SJCRH30 (cell line): ENCODE data around the gene LILRB5. TPM values are rescaled to one million over a fixed set of nuclear protein-coding genes. Genes with fewer than 3 reads are reported as not detected.
A peak's percentile ranks its signal among the peaks of the same experiment; 100 is the strongest.
"Not testable (repeated sequence)": the region's sequence is repeated elsewhere in the genome, so short reads cannot be mapped to it uniquely, and the experiment has no call there.

Experiments
- DNase-seq, 2 experiments: peaks; one replicate each; pipeline ENCODE4 v3.0.0-alpha.2; 2015 to 2020
- H3K27ac ChIP-seq: fragments of 250-450 bp; sonication (Bioruptor Pico); 2 replicates; pipeline ENCODE4 v1.5.1; 2020; ENCODE audit warnings: mild to moderate bottlenecking, moderate library complexity
- H3K27me3 ChIP-seq: fragments of 250-450 bp; sonication (Bioruptor Pico); 2 replicates; pipeline ENCODE4 v1.5.1; 2020; ENCODE audit warnings: mild to moderate bottlenecking, moderate library complexity
- H3K36me3 ChIP-seq: fragments of 250-450 bp; sonication (Bioruptor Pico); 2 replicates; pipeline ENCODE4 v1.5.1; 2020; ENCODE audit warnings: mild to moderate bottlenecking, moderate library complexity
- H3K4me1 ChIP-seq: fragments of 250-450 bp; sonication (Bioruptor Pico); 2 replicates; pipeline ENCODE4 v1.5.1; 2020; ENCODE audit warnings: mild to moderate bottlenecking, moderate library complexity
- H3K4me3 ChIP-seq: fragments of 250-450 bp; sonication (Bioruptor Pico); 2 replicates; pipeline ENCODE4 v1.5.1; 2020; ENCODE audit warnings: mild to moderate bottlenecking, moderate library complexity
- H3K9me3 ChIP-seq: fragments of 250-450 bp; sonication (Bioruptor Pico); replicated peaks from 2 replicates; pipeline ENCODE4 v1.5.1; 2020; ENCODE audit warnings: mild to moderate bottlenecking, moderate library complexity
- total RNA-seq: library from RNA; depleted of rRNA; stranded (reverse); fragments of >200 nt; shearing (Covaris generic); gene quantifications from 2 replicates; pipeline ENCODE4 v1.2.3, GENCODE V29; 2014

The LILRB5 gene
- total RNA-seq, 1 experiment from 2014 or later: 0.02 TPM

DNA sequence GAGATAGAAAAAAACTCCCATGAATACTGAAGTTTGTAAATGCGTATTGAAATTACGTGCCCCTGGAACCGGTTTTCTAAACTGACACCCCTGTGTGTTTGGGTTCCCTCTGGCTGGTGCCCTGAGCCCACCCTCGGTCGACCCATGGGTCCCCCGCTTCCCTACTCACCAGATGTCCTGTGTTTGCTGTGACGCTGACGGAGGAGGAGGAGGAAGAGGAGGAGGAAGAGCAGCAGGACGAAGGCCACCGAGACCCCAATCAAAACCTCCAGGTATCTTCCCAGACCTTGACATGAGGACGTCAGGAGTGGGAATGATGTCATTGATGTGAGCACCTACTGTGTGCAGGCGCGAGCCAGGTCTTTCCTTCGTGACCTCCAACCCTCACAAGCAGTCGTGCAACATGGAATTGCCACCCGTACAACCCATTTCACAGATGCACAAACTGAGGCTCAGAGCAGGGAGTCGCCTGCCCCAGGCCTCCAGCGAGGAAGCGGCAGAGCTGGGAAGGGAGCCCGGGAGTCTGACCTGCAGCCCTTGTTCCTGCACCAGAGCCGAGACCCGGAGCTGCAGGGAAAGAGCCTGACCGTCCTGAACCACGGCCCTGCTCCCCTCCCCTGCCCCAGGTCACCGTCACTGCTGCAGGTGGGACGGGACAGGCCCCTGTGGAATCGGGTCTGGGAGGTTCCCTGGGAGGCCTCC is 38.0 kb downstream of the LILRB5 start:
- Histone ChIP-seq H3K4me3 (no peak overlapping the region), H3K27me3 (no peaks in the 10 kb centered on the region), H3K9me3 (no peaks in the 10 kb centered on the region), H3K4me1 (peaks cover 7% of the 10 kb centered on the region; the same call in 1 of the 2 replicates), H3K27ac (no peak overlapping the region), H3K36me3 (no peaks in the 10 kb centered on the region)
- no peak for DNase-seq

DNA sequence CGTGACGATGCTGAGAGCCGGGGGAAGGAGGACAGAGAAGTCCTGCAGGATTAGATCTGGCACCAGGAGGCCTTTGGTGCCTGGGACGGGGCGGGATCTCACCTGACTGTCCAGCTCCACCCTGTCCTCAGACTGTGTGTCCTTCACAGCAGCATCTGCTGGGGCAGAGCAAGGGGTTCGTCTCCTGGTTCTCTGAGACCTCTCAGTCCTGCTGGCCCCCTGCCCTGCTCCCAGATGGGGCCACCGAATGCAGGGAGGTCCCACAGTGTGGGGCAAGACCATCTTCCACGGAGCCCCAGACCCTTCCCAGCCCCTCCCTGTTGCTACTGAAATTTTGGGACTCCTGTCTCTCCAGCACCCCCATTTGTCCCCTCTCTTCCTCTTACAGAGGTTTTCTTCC is 38.8 kb downstream of the LILRB5 start:
- H3K36me3 ChIP-seq: no peaks in the 10 kb centered on the region
- no peak overlapping the region for H3K4me3 ChIP-seq
- H3K27me3 ChIP-seq: no peaks in the 10 kb centered on the region
- peak overlapping the region; percentile 39 for H3K27ac ChIP-seq
- no peaks in the 10 kb centered on the region for H3K9me3 ChIP-seq
- no peak for DNase-seq
- H3K4me1 ChIP-seq: peaks cover 7% of the 10 kb centered on the region; the same call in 1 of the 2 replicates

DNA sequence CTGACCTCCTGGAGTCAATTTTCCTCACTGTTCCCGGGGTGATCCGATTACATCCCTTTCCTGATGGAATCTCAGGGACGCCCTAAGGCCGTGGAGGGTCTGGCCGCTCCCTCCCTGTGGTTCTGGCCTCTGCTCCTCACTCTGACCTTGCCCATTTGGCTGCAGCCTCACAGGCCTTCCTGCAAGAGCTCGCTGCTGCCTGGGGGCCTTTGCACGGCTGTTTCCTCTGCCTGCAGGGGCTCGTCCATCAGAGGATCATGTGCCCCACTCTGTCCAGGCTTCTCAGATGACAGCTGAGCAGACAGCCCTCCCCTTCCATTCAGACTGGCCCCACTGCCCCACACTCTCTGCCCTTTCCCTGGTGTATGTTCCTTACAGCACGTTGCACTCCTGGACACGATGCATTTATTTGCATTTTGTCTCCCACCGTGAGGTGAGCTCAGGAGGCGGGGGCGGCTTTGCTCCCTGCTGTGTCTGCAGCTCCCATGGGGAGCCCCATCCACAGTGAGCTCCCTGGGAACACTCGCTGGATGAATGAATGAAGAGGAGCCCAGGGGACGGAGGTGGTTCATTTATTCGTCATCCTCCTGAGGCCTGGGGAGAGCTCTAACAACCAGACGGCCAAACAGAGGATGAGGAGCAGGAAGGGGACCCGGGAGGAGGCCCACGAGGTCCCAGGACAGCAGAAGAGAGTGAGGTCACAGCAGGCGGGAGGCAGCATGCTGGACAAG is 39.4 kb downstream of the LILRB5 start:
- H3K27ac ChIP-seq: peak overlapping the region; percentile 39; the same call in 1 of the 2 replicates
- not testable (repeated sequence) for H3K9me3 ChIP-seq, H3K4me3 ChIP-seq, H3K27me3 ChIP-seq, H3K4me1 ChIP-seq, H3K36me3 ChIP-seq
- peak; percentile 75 to 80 for DNase-seq

DNA sequence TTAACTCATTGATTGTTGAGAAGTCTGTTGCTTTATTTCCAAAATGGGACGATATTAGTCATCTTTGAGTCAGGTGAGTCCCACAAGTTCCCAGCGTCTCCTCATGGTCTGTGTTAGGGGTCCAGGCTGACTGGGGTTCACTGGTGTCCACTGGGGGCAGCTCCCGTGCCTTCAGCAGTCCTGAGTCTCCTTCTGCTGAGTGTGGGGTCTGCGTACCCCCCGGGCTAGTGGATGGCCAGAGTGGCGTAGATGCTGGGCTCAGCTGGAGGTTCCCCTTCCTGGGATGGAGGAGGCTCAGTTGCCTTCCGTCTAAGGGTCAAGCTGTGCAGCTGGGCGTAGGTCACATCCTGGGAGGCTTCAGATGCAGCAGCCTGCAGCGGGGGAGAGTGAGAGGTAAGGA is 40.2 kb downstream of the LILRB5 start:
- Histone ChIP-seq H3K36me3 (no peaks in the 10 kb centered on the region), H3K27ac (no peak overlapping the region), H3K27me3 (no peaks in the 10 kb centered on the region), H3K4me3 (no peak overlapping the region), H3K4me1 (peaks cover 7% of the 10 kb centered on the region; the same call in 1 of the 2 replicates), H3K9me3 (no peaks in the 10 kb centered on the region)
- DNase-seq: no peak

DNA sequence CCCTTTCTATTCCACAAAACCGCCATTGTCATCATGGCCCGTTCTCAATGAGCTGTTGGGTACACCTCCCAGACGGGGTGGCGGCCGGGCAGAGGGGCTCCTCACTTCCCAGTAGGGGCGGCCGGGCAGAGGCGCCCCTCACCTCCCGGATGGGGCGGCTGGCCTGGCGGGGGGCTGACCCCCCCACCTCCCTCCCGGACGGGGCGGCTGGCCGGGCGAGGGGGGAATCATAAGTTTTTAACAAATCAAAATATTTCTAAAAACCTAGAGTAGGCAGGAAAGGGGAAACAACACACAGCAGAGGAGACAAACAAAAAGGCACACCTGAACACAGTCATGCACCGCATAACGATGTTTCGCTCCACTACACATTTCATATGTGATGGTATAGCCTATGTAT is 42.3 kb downstream of the LILRB5 start:
- DNase-seq, H3K27me3 ChIP-seq, H3K27ac ChIP-seq, H3K9me3 ChIP-seq, H3K36me3 ChIP-seq, H3K4me3 ChIP-seq: not testable (repeated sequence)
- peaks cover 15% of the 10 kb centered on the region for H3K4me1 ChIP-seq

DNA sequence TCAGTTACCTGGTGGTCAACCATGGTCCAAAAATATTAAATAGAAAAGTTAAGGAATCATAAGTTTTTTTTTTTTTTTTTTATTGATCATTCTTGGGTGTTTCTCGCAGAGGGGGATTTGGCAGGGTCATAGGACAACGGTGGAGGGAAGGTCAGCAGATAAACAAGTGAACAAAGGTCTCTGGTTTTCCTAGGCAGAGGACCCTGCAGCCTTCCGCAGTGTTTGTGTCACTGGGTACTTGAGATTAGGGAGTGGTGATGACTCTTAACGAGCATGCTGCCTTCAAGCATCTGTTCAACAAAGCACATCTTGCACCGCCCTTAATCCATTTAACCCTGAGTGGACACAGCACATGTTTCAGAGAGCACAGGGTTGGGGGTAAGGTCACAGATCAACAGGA is 42.9 kb downstream of the LILRB5 start:
- H3K27ac ChIP-seq, H3K36me3 ChIP-seq, H3K9me3 ChIP-seq, H3K27me3 ChIP-seq, H3K4me3 ChIP-seq, DNase-seq: not testable (repeated sequence)
- peaks cover 20% of the 10 kb centered on the region for H3K4me1 ChIP-seq

DNA sequence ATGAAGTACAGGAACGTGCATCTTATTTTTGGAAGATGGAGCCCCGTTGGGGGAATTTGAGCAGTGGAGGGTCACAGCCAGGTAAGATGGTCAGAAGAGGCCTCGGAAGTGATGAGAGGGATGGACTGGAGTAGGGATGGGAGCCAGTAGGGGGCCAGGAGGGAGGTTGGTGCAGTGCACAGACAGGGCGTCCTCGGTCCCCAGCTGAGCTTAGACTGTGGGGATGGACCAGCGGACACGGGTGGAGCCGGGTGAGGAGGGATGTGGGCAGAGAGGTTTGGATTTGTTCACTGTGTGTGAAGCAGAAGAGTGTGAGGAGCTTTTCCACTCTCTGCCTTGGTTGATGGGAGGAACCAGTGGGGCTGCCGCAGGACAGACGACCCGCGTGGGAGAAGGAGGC is 45.8 kb downstream of the LILRB5 start:
- H3K27ac ChIP-seq: no peak overlapping the region
- DNase-seq: no peak
- H3K27me3 ChIP-seq: no peaks in the 10 kb centered on the region
- H3K4me1 ChIP-seq: peaks cover 43% of the 10 kb centered on the region
- no peak overlapping the region for H3K4me3 ChIP-seq
- no peaks in the 10 kb centered on the region for H3K9me3 ChIP-seq
- peaks cover 21% of the 10 kb centered on the region for H3K36me3 ChIP-seq

DNA sequence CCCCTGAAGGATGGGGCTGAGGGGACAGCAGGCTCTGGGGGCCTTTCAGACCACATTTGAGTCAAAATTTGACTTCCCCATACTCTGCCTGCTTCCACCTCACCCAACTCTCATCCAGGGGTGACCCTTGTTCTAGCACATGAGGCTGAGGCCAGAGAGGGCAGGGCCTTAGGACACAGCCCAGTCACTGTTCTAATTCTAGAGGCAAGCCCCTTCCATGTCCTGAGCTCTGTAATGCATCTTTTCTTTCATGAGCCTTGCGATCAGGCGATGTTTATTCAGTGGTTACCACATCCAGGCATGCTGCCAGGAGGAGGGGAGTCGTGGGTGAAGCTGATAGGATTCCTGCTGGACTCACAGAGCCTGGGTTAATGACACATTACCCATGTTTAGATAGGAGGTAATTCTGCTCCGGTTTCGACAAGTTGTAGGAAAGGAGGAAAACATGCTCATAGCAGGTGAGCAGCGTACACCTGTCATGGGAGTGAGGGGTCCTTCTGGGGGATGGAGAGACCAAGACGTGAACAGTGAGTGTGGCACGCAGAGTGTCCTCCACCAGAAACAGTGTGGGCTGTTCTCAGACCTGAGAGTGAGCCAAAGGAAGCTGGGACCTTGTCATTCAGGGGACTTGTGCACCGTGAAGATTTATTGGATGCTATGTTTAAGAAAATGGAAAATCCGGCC is 47.1 kb downstream of the LILRB5 start:
- Histone ChIP-seq H3K9me3 (no peaks in the 10 kb centered on the region), H3K27ac (peak overlapping the region; percentile 54), H3K4me3 (no peak overlapping the region), H3K4me1 (peaks cover 56% of the 10 kb centered on the region), H3K27me3 (no peaks in the 10 kb centered on the region), H3K36me3 (peaks cover 34% of the 10 kb centered on the region)
- DNase-seq: peak; percentile 95 to 98

DNA sequence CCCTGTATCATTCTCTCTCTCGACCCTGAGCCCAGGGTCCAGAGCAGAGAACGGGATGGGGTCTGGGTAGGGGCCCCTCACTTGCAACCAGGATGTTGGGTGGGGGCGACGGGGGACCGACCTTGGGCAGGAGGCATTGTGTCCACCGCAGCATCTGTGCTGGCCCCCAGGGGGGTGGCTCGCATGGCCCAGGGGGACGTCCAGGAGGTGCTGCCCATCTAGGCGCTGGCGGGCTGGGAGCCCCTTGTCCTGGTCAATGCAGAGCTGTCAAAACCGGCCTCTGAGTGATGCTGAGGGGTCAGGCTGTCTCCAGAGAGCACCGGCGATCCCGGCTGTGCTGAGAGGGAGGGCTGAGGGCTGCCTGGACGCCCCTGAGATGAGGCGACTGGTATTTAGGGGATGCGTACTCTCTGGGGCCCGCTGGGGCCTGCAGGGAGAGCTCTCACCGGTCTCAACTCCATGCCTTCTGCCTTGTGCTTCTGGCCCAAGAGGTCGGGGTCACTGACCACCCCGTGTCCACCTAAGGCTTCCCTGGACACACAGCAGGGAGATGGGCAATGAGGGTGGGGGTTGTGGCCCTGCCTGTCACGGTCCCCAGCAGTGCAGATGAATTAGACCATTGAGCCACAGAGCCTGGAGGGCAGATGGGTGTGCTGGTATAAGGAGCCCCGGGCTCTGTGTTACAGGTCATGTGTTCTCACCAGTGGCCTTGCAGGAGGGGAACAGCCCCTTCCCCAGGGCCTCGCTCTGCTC is 47.8 kb downstream of the LILRB5 start:
- H3K4me1 ChIP-seq: peaks cover 61% of the 10 kb centered on the region
- no peak overlapping the region for H3K4me3 ChIP-seq
- no peaks in the 10 kb centered on the region for H3K27me3 ChIP-seq
- H3K36me3 ChIP-seq: peaks cover 41% of the 10 kb centered on the region
- no peaks in the 10 kb centered on the region for H3K9me3 ChIP-seq
- peak; percentile 53 to 61 for DNase-seq
- peak overlapping the region; percentile 54 for H3K27ac ChIP-seq

DNA sequence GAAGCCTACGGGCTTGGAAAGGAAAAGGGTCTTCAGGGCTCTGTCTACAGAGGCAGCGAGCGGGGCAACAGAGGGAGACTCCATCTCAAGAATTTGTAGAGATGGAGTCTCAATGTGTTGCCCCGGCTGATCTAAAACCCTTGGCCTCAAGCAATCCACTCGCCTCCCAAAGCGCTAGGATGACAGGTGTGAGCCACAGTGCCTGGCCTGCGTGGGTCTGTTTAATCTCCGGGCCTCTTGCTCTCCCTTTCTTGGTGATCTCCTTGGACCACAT is 48.4 kb downstream of the LILRB5 start:
- DNase-seq: peak; percentile 63 to 81
- H3K4me1 ChIP-seq: peaks cover 65% of the 10 kb centered on the region
- no peak overlapping the region for H3K4me3 ChIP-seq
- H3K36me3 ChIP-seq: peaks cover 46% of the 10 kb centered on the region
- H3K27ac ChIP-seq: peak overlapping the region; percentile 54
- no peaks in the 10 kb centered on the region for H3K27me3 ChIP-seq
- H3K9me3 ChIP-seq: no peaks in the 10 kb centered on the region

DNA sequence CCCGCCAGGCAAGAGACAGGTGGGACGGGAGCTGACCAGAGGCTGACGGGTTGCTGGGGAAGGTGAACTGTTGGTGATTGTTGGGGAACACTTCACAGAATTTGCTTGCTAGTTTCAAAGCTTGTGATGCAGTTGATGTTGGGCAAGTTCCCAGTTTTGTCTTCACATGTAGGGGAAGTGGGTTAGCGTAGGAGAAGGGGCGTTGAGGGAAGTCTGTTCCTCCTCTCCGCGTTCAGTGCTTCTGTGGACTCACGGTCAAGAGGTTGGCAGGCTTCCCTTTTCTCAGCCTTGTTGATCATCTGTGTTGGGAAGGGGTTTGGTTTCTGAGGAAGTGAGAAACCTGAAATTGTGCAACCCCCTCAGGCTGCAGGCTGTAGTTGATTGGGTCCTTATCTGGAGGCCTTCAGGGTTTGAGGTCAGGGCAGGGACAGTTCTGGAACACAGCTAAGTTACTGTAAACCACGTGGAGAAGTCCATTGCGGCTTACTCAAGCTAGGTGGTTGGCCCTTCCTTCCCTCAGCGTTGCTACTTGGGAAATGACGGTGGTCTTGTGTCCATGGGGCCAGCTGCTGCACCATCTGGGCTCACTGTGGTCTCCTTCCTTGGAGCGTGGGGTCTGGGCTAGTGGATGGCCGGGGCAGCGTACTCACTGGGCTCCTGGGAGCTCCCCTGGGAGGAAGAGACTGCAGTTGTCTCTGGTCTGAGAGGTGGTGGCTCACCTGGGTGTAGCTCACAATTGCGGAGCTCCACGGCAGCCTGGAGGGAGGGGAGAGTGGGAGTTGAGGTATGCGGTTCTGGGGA is 48.9 kb downstream of the LILRB5 start:
- Histone ChIP-seq H3K9me3 (no peaks in the 10 kb centered on the region), H3K36me3 (peaks cover 51% of the 10 kb centered on the region), H3K4me1 (peaks cover 67% of the 10 kb centered on the region), H3K4me3 (no peak overlapping the region), H3K27ac (0 out of 2 replicates have a peak overlapping the region, but pooled peaks have one; percentile 54), H3K27me3 (no peaks in the 10 kb centered on the region)
- DNase-seq: no peak

DNA sequence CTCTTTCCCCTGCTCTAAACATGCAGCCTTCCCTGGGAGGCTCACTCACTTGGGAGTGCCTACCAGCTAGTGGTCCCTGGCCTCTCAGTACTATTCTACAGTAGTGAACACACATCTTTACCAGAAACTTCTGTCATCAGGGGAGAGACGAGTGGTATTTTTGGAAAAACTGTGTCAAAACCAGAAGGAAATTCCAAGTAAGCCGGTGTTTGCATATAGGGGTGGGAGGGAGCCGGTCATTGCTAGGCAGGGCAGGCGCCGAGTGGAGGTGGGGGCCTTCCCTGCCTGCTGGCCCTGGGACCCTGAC is 49.4 kb downstream of the LILRB5 start:
- Histone ChIP-seq H3K27ac (no peak overlapping the region), H3K4me1 (peaks cover 72% of the 10 kb centered on the region), H3K36me3 (peaks cover 57% of the 10 kb centered on the region), H3K9me3 (no peaks in the 10 kb centered on the region), H3K27me3 (no peaks in the 10 kb centered on the region), H3K4me3 (no peak overlapping the region)
- no peak for DNase-seq

DNA sequence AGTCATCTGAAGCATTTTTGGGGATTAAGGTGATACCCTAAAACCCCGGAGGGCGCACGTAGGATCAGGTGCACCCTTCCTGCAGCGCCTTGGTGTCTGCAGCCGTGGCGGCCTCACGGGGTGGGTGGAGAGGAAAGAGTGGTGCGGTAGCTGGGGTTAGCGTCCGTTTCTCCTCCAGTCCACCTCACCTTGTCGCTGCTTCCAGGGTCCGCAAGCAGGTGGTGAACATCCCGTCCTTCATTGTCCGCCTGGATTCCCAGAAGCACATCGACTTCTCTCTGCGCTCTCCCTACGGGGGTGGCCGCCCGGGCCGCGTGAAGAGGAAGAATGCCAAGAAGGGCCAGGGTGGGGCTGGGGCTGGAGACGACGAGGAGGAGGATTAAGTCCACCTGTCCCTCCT is 49.9 kb downstream of the LILRB5 start:
- not testable (repeated sequence) for DNase-seq, H3K9me3 ChIP-seq, H3K4me3 ChIP-seq, H3K27ac ChIP-seq, H3K27me3 ChIP-seq
- peaks cover 61% of the 10 kb centered on the region for H3K36me3 ChIP-seq
- H3K4me1 ChIP-seq: peaks cover 77% of the 10 kb centered on the region

DNA sequence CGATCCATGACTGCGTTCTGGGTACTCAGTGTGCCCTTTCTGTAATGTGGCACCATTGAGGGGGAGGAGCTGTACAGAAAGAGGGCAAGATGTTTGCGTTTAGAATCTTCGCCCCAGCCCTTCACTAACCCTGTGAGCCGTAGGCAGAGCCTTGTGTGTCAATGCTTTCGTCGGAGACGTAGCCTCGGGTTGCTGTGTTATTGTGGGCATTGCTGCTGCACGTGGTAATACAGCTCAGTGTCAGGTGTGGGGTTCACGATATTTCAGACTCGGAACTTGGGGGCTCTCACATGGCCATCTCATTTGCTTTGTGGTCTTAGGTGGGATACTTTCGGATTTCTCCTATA is 50.3 kb downstream of the LILRB5 start:
- Histone ChIP-seq H3K9me3 (no peaks in the 10 kb centered on the region), H3K4me3 (no peak overlapping the region), H3K4me1 (peaks cover 80% of the 10 kb centered on the region), H3K27me3 (no peaks in the 10 kb centered on the region), H3K27ac (no peak overlapping the region), H3K36me3 (peaks cover 65% of the 10 kb centered on the region)
- no peak for DNase-seq
